ENCODE results near the gene CHGA. TPM values are rescaled to one million over a fixed set of nuclear protein-coding genes. Genes with fewer than 3 reads are reported as not detected.

CHGA gene
- total RNA-seq, 1 experiment from 2014 or later: 0.17 TPM

DNA sequence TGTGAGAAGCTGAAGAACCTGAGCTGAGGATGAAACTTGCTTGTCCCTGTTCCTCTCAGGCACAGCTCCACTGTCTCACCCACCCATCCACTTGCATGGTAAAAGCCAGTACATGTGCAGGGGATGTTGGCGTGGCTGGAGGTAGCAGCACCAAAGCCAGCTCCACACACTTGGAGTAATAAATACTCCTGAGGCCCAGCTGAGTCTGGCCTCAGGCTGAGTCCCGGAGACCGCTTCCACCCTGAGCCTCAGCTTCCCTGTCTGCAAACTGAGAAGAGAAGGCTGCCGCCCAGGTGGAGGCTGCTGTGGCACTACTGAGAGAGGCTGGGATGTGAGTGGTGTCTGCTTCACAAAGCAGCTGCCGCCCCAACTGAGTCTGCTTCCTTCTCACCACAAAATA lies 19.2 kb downstream of the CHGA start:
- no TSS peak for BruUV-seq (replicated peaks)
- no peaks in the 10 kb centered on the region for H3K9me3 Mint-ChIP-seq (ENCODE audit: low read depth, unreplicated experiment)
- H3K4me3 Mint-ChIP-seq (ENCODE audit: low read depth, unreplicated experiment): no peak overlapping the region
- CTCF ChIA-PET: interaction anchor here (0.6 kb wide), 1 partner anchor 747 kb away, joined by 4 read pairs; no protein-coding TSS in a partner anchor
- peaks cover 38% of the 10 kb centered on the region for H3K36me3 Mint-ChIP-seq (ENCODE audit: insufficient read depth, unreplicated experiment)
- peaks cover 10% of the 10 kb centered on the region for H3K4me1 Mint-ChIP-seq (ENCODE audit: low read depth, unreplicated experiment)
- intact Hi-C loops (cut with micrococcal nuclease; ENCODE audit: unreplicated experiment): no loop called here
- H3K27me3 Mint-ChIP-seq (ENCODE audit: unreplicated experiment): no peaks in the 10 kb centered on the region
- DNase-seq: no peak
- H3K27ac Mint-ChIP-seq (ENCODE audit: unreplicated experiment): no peak overlapping the region
- no peak for TF ChIP-seq CTCF (IDR thresholded peaks at IDR 0.05; ENCODE audit: unreplicated experiment)

GRCh38 chr14:92942576-92942975 lies 19.6 kb downstream of the CHGA start:
- Mint-ChIP-seq H3K4me1 (ENCODE audit: low read depth, unreplicated experiment) (peaks cover 14% of the 10 kb centered on the region), H3K36me3 (ENCODE audit: insufficient read depth, unreplicated experiment) (peaks cover 43% of the 10 kb centered on the region), H3K9me3 (ENCODE audit: low read depth, unreplicated experiment) (no peaks in the 10 kb centered on the region), H3K4me3 (ENCODE audit: low read depth, unreplicated experiment) (no peak overlapping the region), H3K27ac (ENCODE audit: unreplicated experiment) (no peak overlapping the region), H3K27me3 (ENCODE audit: unreplicated experiment) (no peaks in the 10 kb centered on the region)
- BruUV-seq (replicated peaks): no TSS peak
- CTCF ChIA-PET: interaction anchor here (0.6 kb wide), 1 partner anchor 747 kb away, joined by 4 read pairs; no protein-coding TSS in a partner anchor
- intact Hi-C loops (cut with micrococcal nuclease; ENCODE audit: unreplicated experiment): no loop called here
- TF ChIP-seq CTCF (IDR thresholded peaks at IDR 0.05; ENCODE audit: unreplicated experiment): no peak
- DNase-seq: no peak

DNA sequence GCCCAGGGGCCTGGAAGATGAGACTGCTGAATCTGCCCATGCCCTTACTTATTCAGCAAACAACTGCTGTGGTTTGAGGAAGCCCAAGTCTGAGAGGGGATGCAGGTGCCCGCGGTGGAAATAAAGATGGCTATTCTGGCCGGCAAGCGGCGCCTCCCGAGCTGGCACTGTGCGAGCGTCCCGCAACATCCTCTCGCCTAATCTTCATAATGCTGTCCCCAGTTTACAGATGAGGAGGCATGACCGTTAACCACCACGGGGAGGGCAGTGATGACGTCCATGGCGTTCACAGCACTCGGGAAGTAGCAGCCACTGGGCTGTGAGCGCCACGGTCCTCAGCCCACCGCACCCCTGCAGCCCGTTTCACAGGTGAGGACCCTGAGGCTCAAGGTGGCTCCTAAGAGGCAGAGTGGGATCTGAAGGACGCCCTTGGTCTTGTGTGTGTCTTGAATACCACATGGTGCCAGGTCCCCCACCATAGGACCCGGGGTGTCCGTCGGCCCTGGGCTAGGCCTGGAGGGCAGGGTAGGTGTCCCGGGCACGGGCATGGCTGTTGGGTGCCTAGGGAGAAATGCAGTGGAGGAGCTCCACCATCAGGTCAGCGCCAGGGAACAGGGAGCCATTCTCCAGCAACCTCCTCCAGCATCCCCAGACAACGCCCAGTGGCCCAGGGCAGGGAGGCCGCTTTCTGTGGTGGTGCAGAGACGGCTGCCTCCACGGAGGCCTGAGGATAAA lies 20.2 kb downstream of the CHGA start:
- intact Hi-C loops (cut with micrococcal nuclease; ENCODE audit: unreplicated experiment): no loop called here

DNA sequence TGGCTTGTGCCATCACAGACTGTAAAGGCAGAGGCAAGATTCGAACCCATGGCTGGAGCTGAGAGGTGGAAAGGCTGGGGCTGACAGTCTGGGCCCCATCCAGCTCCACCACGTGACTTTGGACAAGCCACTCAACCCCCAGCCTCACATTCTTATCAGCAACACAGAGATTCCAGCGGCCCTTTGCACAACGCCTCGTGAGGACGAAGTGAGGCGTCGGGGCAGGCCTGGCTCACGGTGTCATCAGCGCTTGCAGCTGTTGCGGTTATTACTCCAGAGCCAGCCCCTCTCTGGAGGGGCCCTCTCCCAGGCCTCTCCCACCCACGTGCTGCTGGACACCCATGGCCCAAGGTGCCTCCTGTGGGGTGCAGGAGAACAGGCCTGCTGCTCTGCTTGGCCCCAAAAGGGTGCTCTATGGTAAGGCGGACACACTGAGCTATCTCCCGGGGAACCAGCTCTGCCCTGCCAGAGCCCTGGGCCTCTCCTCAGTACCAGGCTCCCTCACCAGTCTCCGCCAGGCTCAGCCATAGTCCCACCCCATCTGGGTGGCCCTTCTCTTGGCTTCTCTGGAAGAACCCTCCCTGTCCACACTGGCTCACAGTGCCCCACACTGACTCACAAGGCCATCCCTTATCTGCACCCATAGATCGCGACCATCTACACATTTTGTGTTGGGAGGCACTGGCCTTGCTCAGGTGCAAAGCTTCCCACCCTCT lies 21.1 kb downstream of the CHGA start:
- no TSS peak for BruUV-seq (replicated peaks)
- intact Hi-C loops (cut with micrococcal nuclease; ENCODE audit: unreplicated experiment): no loop called here
- Mint-ChIP-seq H3K9me3 (ENCODE audit: low read depth, unreplicated experiment) (no peaks in the 10 kb centered on the region), H3K4me3 (ENCODE audit: low read depth, unreplicated experiment) (no peak overlapping the region), H3K27me3 (ENCODE audit: unreplicated experiment) (no peaks in the 10 kb centered on the region), H3K4me1 (ENCODE audit: low read depth, unreplicated experiment) (peaks cover 16% of the 10 kb centered on the region), H3K27ac (ENCODE audit: unreplicated experiment) (no peak overlapping the region), H3K36me3 (ENCODE audit: insufficient read depth, unreplicated experiment) (peaks cover 40% of the 10 kb centered on the region)
- no peak for TF ChIP-seq CTCF (IDR thresholded peaks at IDR 0.05; ENCODE audit: unreplicated experiment)
- DNase-seq: no peak
- CTCF ChIA-PET: interaction anchor here (0.6 kb wide), 1 partner anchor 235 kb away, joined by 3 read pairs; no protein-coding TSS in a partner anchor

More for the DNA sequence above, 20.2 kb downstream of the CHGA start:
- Mint-ChIP-seq H3K9me3 (ENCODE audit: low read depth, unreplicated experiment) (no peaks in the 10 kb centered on the region), H3K36me3 (ENCODE audit: insufficient read depth, unreplicated experiment) (peaks cover 43% of the 10 kb centered on the region), H3K4me1 (ENCODE audit: low read depth, unreplicated experiment) (peaks cover 16% of the 10 kb centered on the region), H3K27ac (ENCODE audit: unreplicated experiment) (no peak overlapping the region), H3K27me3 (ENCODE audit: unreplicated experiment) (no peaks in the 10 kb centered on the region), H3K4me3 (ENCODE audit: low read depth, unreplicated experiment) (no peak overlapping the region)
- TF ChIP-seq CTCF (IDR thresholded peaks at IDR 0.05; ENCODE audit: unreplicated experiment): no peak
- CTCF ChIA-PET: no interaction called here
- no TSS peak for BruUV-seq (replicated peaks)
- DNase-seq: no peak
